IPS-NIHi7 (cell line): ENCODE results near the gene CASP4.
"Not testable (repeated sequence)": the region's sequence is repeated elsewhere in the genome, so short reads cannot be mapped to it uniquely, and the experiment has no call there.

Source experiments
- DNase-seq: peaks from one replicate; pipeline ENCODE4 v3.0.0; 2012; ENCODE audit warnings: mixed read lengths; ENCODE audit errors: extremely low spot score

CASP4 gene

DNA sequence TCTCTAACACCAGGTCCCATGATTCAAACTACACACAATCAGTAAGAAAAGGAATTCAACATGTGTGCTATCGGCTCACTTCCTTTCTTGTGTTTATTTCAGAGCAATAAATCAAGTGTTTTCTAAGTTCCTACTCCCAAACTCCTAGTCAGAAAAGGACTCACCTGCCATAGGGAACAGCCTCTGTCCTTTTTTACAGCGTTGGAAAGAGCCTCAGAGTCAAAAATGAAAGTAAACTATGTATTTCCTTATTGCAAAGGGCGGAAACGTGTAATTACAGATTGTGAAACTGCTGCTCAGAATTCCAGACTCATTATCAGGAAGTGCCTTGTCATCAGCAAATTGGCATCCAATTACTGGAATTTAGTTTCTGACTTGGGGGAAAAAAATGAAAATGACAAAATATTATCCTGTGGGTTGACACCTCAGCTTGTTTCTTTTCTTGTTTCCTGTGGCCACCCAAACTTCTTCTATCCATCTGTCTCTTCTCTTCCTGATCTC, at the start of gene CASP4:
Gene CASP4, minus strand, starts transcription at position 220 of the 501 bp plus-strand sequence. Its CDS starts 49 bp downstream, at position 171.
- no peak for DNase-seq

DNA sequence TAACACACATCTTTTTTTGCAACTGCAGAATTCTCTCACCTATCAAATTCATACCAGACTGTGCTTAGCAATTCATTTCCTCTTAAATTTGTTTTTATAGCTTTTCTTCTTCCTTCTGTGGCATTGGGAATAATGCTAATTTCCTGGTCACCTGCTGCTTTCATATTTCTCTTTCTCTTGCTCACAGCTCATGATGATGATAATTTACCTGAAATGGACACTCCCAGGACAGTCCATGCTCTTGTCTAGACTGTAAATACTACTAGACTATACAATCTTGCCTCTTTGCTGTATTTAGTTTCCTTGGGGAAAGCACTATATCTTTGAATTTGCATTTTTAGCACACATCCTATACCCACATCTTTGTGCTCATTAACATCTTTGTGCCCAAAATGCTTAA, 39.1 kb upstream of the CASP4 start:
- no peak for DNase-seq

DNA sequence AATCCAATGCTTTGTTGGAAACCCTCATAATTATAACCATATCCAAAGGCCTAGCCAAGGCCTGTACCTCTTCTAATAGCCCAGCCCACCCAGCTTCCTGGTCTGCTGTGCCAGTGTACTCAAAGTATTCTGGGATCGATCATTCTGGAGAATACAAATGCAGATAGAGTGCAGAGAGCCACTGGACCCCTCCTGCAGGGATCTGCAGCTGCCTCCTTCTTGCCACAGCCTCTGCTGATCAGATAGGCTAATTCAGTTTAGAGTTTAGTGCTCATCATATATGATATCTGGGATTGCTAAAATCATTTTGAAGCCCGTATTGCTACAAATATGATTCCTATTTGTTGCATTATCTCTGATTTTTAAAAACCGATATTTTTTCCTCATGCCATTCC, 37.1 kb upstream of the CASP4 start:
- no peak for DNase-seq

DNA sequence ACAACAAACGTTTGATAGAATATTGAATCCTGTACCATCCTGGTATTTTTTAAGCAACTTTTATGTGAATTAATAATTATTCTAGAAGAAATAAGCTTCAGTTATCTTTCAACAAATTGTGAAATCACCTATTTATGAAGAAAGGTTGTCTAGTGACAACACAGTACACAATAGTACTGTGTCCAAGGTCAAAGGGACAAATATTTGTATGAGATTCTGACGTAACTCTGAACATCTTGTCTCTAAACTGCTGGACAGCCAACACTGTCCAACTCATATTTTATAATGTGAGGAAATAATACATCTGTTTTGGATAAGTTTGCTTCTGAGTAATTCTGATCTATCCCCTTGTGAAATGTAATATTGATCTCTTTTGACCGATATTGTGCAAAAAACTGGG, 35.6 kb upstream of the CASP4 start:
- DNase-seq: no peak

DNA sequence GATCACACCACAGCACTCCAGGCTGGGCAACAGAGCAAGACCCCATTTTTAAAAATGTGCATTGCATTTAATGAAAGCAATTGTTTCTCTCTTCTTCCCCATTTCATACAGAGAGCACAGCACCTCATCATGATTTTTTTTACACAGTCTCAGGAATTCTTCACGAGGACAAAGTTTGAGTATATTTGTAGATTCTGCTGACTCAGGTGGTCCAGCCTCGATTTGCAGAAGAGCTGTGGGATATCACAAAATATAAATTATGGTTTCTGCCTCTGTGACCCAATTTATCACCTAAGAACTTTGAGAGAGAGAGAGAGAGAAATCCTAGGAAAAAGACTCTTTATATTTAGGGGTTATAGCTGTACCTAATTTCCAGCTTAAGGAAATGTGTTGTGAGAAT, 34.8 kb upstream of the CASP4 start:
- no peak for DNase-seq

DNA sequence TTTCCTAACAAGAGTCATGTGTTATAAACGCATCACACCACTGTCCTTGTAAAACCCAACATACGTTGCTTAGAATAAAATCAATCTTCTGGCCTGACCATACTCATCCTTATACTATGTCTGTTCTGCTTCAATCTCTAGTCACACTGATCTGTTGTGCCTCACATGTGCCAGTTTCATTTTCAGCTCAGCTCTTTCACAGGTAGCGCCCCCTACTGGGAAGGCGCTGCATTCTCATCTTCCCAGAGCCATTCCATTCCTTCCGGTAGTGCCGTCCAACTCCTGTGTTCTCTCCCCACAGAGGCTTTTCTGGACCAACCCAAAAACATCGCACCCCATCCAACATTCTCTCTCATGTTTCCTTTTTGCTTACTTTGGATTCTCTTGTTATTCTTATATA, 32.4 kb upstream of the CASP4 start:
- peak; percentile 61 for DNase-seq

DNA sequence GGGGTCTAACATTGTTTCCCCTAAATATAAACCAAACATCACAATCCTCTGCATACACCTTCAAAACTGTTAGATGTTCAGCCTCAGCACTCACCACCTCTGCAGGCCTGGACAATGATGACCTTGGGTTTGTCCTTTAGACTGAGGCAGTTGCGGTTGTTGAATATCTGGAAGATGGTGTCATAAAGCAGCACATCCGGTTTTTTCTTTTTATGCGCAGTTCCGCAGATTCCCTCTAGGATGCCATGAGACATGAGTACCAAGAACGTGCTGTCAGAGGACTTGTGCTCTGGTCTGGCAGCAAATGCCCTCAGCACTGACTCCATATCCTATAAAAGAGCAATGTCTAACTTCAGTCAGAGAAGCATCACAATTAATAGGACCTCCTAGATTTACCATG, 31.8 kb upstream of the CASP4 start:
- peak; percentile 23 for DNase-seq

DNA sequence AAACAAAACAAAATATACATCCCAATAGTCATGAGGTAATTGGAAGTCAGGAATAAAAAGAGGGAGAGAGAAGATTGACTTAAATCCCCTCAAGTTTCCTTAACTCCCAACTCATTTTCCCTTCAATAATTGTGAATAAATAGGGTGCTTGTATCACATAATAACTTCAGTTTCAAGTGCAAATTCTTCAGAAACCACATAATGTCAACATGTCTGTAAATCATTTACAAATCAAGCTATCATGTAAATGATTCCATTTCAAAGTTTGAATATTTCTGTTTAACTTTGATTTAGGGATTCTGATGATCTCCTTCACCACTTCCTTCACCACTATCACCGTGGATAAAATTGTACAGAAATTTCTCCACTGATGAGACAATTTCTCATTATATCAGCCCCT, 31.3 kb upstream of the CASP4 start:
- no peak for DNase-seq

DNA sequence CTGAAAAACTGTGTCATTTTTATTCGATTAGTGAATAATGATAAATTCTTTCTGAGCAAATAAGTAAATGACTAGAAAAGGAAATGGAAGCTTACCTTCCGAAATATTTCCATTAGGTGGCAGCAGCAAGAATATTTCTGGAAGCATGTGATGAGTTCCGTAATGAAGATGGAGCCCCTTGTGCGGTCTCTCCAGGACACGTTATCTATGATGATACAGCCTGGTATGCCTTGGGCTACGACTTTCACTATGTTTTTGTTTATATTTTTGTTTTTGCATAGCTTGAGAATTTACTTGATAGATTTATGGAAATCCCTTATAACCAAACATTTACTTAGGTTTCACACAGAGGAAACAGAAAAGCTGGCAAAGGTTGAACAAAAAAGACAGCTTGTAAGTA, 28.9 kb upstream of the CASP4 start:
- no peak for DNase-seq

DNA sequence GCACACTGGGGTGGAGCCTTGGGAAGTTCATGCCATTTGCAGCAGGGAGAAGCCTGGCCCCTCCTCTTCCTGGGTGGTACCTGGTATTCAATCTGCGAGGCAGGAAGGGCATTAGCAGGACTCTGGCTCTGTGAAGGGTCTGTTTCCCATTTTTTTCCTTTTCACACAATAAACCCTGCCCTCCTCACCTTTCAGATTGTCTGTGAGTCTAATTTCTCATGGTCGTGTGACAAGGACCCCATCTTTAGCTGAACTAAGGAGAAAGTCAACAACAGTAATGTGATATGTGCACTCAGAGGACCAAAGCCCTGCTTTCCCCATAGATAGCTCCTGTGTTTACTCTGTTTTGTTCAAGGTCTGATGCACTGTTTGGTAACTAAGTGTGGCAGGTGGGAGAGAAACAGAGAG, 26.6 kb upstream of the CASP4 start:
- no peak for DNase-seq

DNA sequence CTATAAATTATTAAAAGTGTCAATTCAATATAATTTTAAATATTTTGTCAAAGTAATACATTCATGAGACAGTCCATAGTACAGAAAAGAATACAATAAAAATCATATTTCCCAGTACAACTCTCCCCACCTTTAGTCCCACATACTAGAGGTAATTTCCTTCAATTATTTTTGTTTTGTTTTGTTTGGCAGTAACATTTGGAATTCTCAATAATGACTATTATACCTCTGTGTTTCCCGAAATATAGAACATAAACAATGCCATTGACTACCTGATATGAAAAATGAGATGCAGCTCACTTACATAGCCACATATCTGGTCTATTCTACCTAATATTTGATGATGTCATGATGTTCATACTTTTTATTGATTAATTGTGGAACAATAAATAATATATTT, 24.4 kb upstream of the CASP4 start:
- DNase-seq: no peak

DNA sequence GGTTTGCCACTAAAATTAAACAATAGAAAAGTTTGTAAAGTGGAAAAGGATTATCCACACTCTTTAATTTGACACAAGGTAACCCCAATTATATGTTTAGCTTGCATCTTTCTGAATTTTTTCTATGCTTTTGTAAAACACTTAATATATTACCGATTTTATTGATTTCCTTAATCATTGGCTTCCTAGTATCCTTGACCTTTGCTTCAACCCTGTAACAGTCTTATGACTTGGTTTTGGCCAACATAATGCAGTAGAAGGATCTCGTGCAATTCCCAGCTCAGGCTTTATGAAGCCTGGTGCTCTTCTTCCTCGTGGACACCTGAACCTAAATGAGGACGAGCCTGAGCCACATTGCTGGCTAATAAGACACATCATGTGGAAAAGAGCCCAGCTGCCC, 23.6 kb upstream of the CASP4 start:
- DNase-seq: no peak

DNA sequence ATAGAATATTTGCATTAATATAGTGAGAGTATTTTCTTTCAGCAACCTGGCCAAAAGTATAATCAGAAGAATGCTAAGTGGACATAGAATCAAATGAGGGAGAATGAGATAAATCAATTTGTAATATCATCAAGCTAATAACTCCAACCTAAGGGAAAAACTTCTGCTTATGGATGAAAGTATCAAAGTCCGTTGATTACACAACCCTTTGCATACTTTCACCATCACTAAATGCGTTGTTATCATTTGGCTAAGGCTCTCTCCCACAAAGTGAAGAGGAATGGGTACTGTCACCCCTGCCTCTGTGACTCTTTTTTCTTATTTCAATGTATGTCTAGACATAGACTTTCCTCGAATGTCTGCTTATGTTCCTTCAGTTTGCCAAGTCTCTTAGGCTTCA, 16.4 kb upstream of the CASP4 start:
- DNase-seq: no peak

DNA sequence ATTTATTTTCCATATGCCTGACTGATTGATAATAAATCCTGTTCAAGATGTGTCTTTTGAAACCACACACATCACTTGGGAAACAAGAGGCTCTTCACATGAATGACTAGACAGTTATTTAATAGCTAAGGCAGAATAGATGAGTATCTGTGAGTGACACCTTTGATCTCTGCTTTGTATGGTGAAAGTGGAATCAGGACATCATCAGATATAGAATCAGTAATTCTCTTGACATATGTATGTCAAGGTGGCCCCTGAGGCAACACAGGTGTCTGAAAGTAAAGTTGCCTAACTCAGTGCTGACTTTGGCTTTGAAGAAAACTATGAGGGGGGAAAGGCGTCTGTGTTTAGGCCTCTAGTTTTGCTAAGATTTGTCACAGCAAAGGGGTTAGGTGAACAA, 11.5 kb upstream of the CASP4 start:
- DNase-seq: no peak

DNA sequence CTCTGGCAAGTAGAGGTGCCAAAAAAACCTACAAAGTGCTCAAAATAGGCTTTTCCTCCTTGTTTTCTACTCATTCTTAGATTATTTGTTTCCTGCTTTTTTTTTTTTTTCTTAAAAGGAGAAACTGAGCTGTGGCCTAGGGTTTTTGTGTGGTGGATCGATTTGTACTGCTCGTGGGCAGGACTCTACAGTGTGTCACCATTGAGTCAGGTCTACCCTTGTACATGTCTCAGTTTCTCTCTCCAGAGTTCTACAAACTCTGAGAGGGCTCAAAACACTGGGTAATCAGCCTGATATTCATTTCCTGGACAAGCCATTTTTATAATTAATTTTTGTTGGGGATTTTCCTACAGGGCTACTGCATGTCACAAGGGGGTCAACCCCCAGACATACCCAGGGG, 5.2 kb upstream of the CASP4 start:
- DNase-seq: no peak

DNA sequence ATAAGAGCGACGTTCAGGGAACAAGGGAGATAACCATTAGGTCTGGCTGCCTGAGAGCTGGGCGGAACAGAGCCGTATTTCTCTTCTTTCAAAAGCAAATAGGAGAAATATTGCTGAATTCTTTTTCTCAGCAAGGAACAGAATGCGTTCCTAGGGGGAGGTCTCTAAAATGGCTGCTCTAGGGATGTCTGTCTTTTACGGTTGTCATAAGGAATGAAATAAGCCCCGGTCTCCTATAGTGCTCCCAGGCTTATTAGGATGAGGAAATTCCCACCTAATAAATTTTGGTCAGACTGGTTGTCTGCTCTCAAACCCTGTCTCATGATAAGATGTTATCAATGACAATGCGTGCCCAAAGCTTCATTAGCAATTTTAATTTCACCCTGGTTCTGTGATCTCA, 4.5 kb upstream of the CASP4 start:
- not testable (repeated sequence) for DNase-seq

DNA sequence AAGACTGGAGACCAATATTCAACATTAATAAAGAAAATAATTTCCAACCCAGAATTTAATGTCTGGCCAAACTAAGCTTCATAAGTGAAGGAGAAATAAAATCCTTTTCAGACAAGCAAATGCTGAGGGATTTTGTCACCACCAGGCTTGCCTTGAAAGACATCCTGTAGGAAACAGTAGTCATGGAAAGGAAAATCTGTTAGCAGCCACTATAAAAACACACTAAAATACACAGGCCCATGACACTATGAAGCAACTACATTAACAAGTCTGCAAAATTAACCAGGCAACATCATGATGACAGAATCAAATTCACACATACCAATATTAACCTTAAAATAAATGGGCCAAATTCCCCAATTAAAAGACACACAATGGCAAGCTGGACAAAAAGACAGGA, 2.4 kb upstream of the CASP4 start:
- no peak for DNase-seq

DNA sequence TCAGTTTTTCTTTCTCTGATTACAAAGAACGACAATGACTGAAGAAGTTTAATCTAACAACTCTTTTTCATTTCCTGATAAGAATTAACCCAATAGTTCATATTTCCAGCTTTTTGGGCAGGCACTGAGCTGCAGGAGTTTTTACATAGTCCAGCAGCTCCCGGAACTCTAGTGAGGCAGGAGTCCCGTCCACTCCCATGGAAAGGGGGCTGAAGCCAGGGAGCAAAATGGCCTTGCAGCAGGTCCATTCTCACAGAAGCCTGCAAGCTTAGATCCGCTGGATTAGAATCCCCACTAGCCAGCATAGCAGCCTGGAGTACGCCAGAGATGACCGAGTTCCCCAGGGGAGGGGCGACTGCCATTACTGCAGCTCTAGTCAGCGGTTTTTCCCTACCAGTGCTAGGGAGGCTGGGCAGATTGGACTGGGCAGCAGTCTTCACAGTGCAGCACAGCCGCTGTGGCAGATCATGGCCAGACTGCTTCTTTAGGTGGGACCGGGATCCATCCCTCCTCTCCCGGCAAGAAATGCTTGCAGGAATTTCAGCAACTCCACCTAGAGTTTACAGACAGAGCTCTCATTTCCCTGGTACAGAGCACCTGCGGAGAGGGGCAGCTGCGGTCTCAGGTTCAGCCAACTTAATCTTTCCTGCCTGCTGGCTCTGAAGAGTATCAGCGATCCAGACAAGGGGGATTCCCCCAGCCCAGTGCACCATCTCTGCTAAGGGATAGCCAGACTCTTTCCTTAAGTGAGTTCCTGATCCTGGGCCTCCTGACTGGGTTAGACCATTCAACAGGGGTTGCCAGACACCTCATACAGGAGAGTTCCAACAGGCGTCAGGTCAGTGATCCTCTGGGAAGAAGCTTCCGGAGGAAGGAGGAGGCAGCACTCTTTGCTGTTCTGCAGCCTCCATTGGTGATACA, 742 bp upstream of the CASP4 start:
- peak; percentile 27 for DNase-seq

DNA sequence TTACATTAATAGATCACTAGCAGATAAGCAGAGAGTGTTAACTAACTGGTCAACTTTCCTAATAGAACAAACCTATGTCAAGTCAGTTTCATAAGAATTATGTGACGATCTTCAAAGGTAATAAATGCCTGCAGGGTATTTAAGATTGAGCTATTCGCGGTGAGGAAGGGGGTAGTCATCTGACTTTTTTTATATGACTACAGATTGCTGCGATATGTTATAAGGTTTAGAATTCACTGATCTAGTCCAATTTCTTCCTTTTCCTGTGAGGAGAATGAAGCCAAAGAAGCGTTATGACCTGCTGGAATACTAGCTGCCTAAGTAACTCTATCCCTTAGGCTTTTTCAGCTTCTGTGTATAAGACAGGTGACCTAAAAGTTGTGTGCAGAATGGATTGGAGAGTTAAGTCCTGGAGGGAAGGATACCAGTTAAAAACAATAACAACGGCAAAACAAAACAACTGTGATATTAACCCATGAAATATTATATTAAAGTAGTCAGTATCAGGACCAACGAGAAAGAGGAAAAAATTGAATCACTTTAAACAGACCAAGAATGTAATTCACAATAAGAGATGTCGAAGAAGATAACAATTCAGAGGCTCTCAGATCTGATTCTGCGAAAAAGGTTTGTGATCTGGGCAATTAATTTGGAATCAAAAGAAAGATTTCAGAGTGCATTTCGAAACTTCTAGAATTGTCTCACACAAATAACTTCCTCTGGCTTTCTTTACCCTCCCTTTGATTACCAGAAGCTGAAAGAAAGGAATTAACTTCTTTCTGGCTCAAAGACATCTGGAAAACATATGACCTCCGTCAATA, 630 bp downstream of the CASP4 start:
- no peak for DNase-seq

DNA sequence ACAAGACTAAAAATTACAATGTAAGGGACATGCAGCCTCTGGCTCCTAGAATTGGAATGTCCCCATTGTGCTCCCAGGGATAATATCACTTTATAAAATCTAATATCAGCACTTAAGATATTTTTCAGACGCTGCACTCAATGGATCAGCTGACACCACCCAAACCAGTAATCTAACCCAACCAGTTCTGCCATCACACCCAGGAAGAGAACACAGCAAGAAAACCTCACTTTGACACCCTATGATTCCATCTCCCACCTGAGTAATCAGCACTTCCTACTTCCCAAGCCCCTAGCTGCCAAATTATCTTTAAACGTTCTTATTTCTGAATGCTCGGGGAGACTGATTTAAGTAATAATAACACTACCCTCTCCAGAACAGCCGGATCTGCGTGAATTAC, 2.6 kb downstream of the CASP4 start:
- DNase-seq: no peak

DNA sequence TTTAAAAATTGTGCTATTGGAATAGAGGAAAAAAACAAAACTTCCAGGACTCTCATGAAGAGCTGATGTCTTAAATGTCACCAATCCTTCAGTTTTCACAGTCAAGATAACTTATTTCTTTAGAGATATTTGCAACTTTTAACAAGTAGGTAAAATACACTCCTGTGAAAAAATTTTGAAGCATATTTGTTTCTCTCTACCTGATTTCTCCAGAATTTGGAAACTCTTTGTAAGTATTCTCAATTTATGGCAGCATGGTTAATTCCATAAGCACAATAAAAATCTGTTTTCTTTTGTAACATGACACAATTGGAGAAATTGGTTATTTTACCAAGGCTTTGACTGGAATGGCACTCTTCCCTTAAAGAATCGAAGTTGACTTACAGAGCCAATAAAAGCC, 4.1 kb downstream of the CASP4 start:
- DNase-seq: no peak

DNA sequence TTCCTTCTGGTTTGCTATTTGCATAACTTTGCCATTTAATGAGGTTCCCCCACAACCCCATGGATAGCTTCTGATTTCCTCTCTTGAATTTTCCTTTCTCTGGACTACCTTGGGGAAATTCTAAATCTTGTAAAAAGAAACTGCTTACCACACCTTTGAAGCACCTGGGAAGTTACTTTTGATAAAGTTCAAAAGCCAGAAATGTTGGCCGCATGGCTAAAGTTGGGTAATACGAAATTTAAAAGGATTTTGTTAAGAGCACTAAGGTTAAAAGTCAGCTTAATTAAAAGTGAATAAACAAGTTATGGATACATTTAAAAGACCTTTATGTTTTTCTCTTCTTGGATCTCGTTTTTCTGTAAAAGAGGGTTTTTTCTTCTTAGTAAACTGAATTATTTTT, 5.5 kb downstream of the CASP4 start:
- no peak for DNase-seq

DNA sequence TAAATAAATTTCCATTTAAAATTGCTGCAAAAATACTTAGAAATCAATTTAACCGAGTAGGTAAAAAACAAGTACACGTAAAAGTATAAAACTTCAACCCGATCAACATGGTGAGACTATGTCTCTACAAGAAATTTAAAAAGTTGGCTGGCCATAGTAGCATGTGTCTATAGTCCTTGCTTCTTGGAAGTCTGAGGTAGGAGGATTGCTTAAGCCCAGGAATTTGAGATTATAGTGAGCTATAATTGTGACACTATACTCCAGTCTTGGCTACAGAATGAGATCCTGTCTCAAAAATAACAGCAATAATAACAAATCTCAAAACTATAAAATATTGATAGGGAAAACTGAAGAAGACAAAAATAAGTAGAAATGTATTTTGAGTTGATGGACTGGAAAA, 11.1 kb downstream of the CASP4 start:
- no peak for DNase-seq
